GM12891 (cell line): ENCODE data around the gene UFSP1.

ENCODE experiments used
- POLR2A ChIP-seq: IDR thresholded peaks from 2 replicates; pipeline ENCODE4 v1.6.1; 2011; ENCODE audit warnings: low read depth, low read length, control low read depth
- POLR2AphosphoS5 ChIP-seq: IDR thresholded peaks from 2 replicates; pipeline ENCODE4 v1.6.1; 2011; ENCODE audit warnings: low read depth, low read length, control low read depth
- TAF1 ChIP-seq: IDR thresholded peaks from 2 replicates; pipeline ENCODE4 v1.6.1; 2011; ENCODE audit warnings: low read depth, low read length, control low read depth

GRCh38 chr7:100914208-100914878, 24.8 kb upstream of the UFSP1 start:
- TF ChIP-seq POLR2AphosphoS5 = no peak
- no peak for TF ChIP-seq POLR2A
- no peak for TF ChIP-seq TAF1
